HepG2 (cell line): Measurements from ENCODE around the gene STRBP. TPM values are rescaled to one million over a fixed set of nuclear protein-coding genes. Genes with fewer than 3 reads are reported as not detected.

Experiments
- ATAC-seq: fragments of 200-7000 bp; cut with Tn5 transposase; 3 replicates; pipeline ENCODE4 v1.9.1; 2020; ENCODE audit warnings: mild to moderate bottlenecking, moderate library complexity
- BruUV-seq: library from RNA; stranded (reverse); fragments of 400-500 nt; replicated peaks from 2 replicates; lab custom pipeline; 2021; lab: Mats Ljungman, UMichigan
- CTCF ChIA-PET: fragments of 300-600 bp; formaldehyde crosslinking; extraction: SDS; loops from one replicate; lab custom pipeline; 2021; ENCODE audit warnings: low total read pairs, inconsistent platforms, low intra/inter-chr PET ratio; lab: Yijun Ruan, JAX
- POLR2A ChIA-PET: fragments of 350-600 bp; sonication (Branson Sonifier 250); formaldehyde crosslinking; loops from one replicate; lab custom pipeline; 2020; ENCODE audit warnings: antibody characterized with exemption, inconsistent platforms; lab: Yijun Ruan, JAX
- DNase-seq: peaks from one replicate; pipeline ENCODE4 v3.0.0-alpha.2; 2015; ENCODE audit warnings: low spot score
- FAIRE-seq: peaks from 3 replicates; lab custom pipeline; 2011; peaks lifted over from hg19 to GRCh38; lab: Jason Lieb, UNC
- H2AFZ ChIP-seq: one replicate; pipeline ENCODE4 v1.6.1; 2011; ENCODE audit warnings: low read length, inconsistent platforms
- H3K27ac ChIP-seq: fragments of 300-600 bp; 3 replicates; pipeline ENCODE4 v1.8.0; 2011; ENCODE audit warnings: mixed run types, mild to moderate bottlenecking, mixed read lengths, low read length, inconsistent platforms; ENCODE audit not compliant: insufficient read depth; ENCODE audit errors: extremely low read length
- H3K27me3 ChIP-seq, 2 experiments: fragments of 200-600 bp in 1 of 2; 2 replicates in 1 of 2; 3 replicates in 1 of 2; pipeline versions ENCODE4 v1.6.0 to v1.8.0; 2011; ENCODE audit warnings: low read length in 2 of 2, mild to moderate bottlenecking in 2 of 2, moderate library complexity in 2 of 2, inconsistent platforms in 1 of 2; ENCODE audit not compliant: insufficient read depth in 2 of 2, control insufficient read depth in 1 of 2
- H3K36me3 ChIP-seq, 2 experiments: fragments of 200-600 bp in 1 of 2; replicated peaks in 1 of 2; 2 replicates in 1 of 2; 3 replicates in 1 of 2; pipeline versions ENCODE4 v1.5.1 to v1.8.0; 2011; ENCODE audit warnings: low read length in 2 of 2, inconsistent platforms in 1 of 2; ENCODE audit not compliant: insufficient read depth in 2 of 2, control insufficient read depth in 1 of 2
- H3K4me1 ChIP-seq: 2 replicates; pipeline ENCODE4 v1.5.1; 2012; ENCODE audit warnings: low read length, inconsistent platforms; ENCODE audit not compliant: insufficient read depth
- H3K4me2 ChIP-seq: 2 replicates; pipeline ENCODE4 v1.6.0; 2011; ENCODE audit warnings: low read depth, low read length, inconsistent platforms
- H3K4me3 ChIP-seq, 3 experiments: fragments of 200-600 bp in 1 of 3; sonication (generic), shearing (Covaris generic) in 1 of 3; replicated peaks in 1 of 3; 2 replicates each; pipeline ENCODE4 v1.5.1; 2011 to 2016; ENCODE audit warnings: low read length in 3 of 3, inconsistent platforms in 2 of 3, low read depth in 2 of 3, mild to moderate bottlenecking in 2 of 3, control low read depth in 1 of 3, mixed read lengths in 1 of 3; ENCODE audit not compliant: insufficient read depth in 1 of 3
- H3K79me2 ChIP-seq: one replicate; pipeline ENCODE4 v1.6.1; 2011; ENCODE audit warnings: low read length, inconsistent platforms; ENCODE audit not compliant: insufficient read depth
- H3K9ac ChIP-seq: 2 replicates; pipeline ENCODE4 v1.6.0; 2011; ENCODE audit warnings: mild to moderate bottlenecking, low read depth, low read length, inconsistent platforms; ENCODE audit not compliant: insufficient read depth
- H3K9me3 ChIP-seq: 2 replicates; pipeline ENCODE4 v1.5.1; 2012; ENCODE audit warnings: mild to moderate bottlenecking, low read length
- H4K20me1 ChIP-seq: 2 replicates; pipeline ENCODE4 v1.6.0; 2011; ENCODE audit warnings: inconsistent platforms, mild to moderate bottlenecking, low read length, moderate library complexity; ENCODE audit not compliant: insufficient read depth
- BCLAF1 ChIP-seq: fragments of 450-650 bp; IDR thresholded peaks from 2 replicates; pipeline ENCODE4 v1.6.1; 2017; ENCODE audit warnings: mild to moderate bottlenecking
- DPF2 ChIP-seq: sonication (generic); formaldehyde crosslinking; IDR thresholded peaks from 2 replicates; pipeline ENCODE4 v1.4.0; 2020; ENCODE audit warnings: mild to moderate bottlenecking, low read depth, missing genetic modification reagents, borderline replicate concordance
- FOXP4 ChIP-seq: sonication (generic); formaldehyde crosslinking; IDR thresholded peaks from 2 replicates; pipeline ENCODE4 v1.4.0; 2020; ENCODE audit warnings: missing genetic modification reagents
- KMT2A ChIP-seq: sonication (generic); formaldehyde crosslinking; IDR thresholded peaks from 2 replicates; pipeline ENCODE4 v1.4.0; 2020; ENCODE audit warnings: missing genetic modification reagents
- RNF2 ChIP-seq: fragments of 450-650 bp; conservative IDR thresholded peaks from 2 replicates; pipeline ENCODE4 v1.6.1; 2016; ENCODE audit warnings: low read depth
- ZFP91 ChIP-seq: sonication (generic); formaldehyde crosslinking; IDR thresholded peaks from 2 replicates; pipeline ENCODE4 v1.9.0; 2022; ENCODE audit warnings: missing genetic modification reagents, mild to moderate bottlenecking, borderline replicate concordance
- ZNF160 ChIP-seq: sonication (generic); formaldehyde crosslinking; IDR thresholded peaks from 2 replicates; pipeline ENCODE4 v1.8.0; 2022; ENCODE audit warnings: mild to moderate bottlenecking, inconsistent platforms, missing genetic modification reagents
- ZNF225 ChIP-seq: sonication (generic); formaldehyde crosslinking; IDR thresholded peaks from 2 replicates; pipeline ENCODE4 v1.4.0; 2020; ENCODE audit warnings: mild to moderate bottlenecking, missing genetic modification reagents
- ZNF382 ChIP-seq: sonication (generic); formaldehyde crosslinking; IDR thresholded peaks from 2 replicates; pipeline ENCODE4 v1.5.0; 2020; ENCODE audit warnings: missing genetic modification reagents, mild to moderate bottlenecking, borderline replicate concordance
- ZNF644 ChIP-seq: IDR thresholded peaks from 2 replicates; pipeline ENCODE4 v1.6.1; 2016; ENCODE audit warnings: low read depth
- ZNF781 ChIP-seq: sonication (generic); formaldehyde crosslinking; IDR thresholded peaks from 2 replicates; pipeline ENCODE4 v1.5.1; 2020; ENCODE audit warnings: borderline replicate concordance, mild to moderate bottlenecking, missing genetic modification reagents; ENCODE audit errors: not compliant biosample characterization
- ZSCAN25 ChIP-seq: sonication (generic); formaldehyde crosslinking; IDR thresholded peaks from 2 replicates; pipeline ENCODE4 v1.8.0; 2022; ENCODE audit warnings: mild to moderate bottlenecking, missing genetic modification reagents
- WGBS: methylation state at CpG from one replicate; pipeline ENCODE4 v1.1.6; 2017; ENCODE audit warnings: low lambda C conversion rate; 5-methylcytosine and 5-hydroxymethylcytosine counted together
- in situ Hi-C: cut with HindIII; loops from 2 replicates; pipeline ENCODE4 v1.10.0; 2017; ENCODE audit warnings: low pct_unique_long_range_greater_than_20kb; ENCODE audit not compliant: extremely low pct_ligation_motif_present
- intact Hi-C: fragments of 100-400 bp; cut with micrococcal nuclease; formaldehyde crosslinking; loops from one replicate; pipeline ENCODE4 v1.10.0; 2022; ENCODE audit not compliant: unreplicated experiment
- polyA plus RNA-seq, 8 experiments: library from polyadenylated mRNA; depleted of rRNA in 3 of 8; stranded (reverse) in 7 of 8; unstranded in 1 of 8; fragments of >200 nt; fragmentation: Illumina TruSeq in 4 of 8; extraction: Trizol in 4 of 8; gene quantifications; 2 replicates each; pipeline versions ENCODE4 v1.2.1 to v1.2.3, GENCODE V29; 2011 to 2016; ENCODE audit warnings: low read depth in 4 of 8, missing spikeins in 1 of 8, mixed read lengths in 1 of 8; ENCODE audit not compliant: insufficient read depth in 1 of 8
- total RNA-seq, 5 experiments: library from RNA; depleted of rRNA; stranded (reverse); fragments of >200 nt; fragmentation: Illumina TruSeq; extraction: Trizol; gene quantifications; 2 replicates each; pipeline ENCODE4 v1.2.3, GENCODE V29; 2016; ENCODE audit warnings: low read depth in 1 of 5

STRBP gene
- total and polyA plus RNA-seq, 2 of the 13 experiments (the other 11 are each of a cell fraction or from before 2014, with no cell fraction given) = 14.5 to 38.5 TPM

GRCh38 chr9:123231421-123231820, 37.0 kb downstream of the STRBP start:
- no peak for DNase-seq
- Histone ChIP-seq H3K4me3 (no peak overlapping the region), H3K4me2 (no peak overlapping the region), H3K79me2 (peaks cover 6% of the 10 kb centered on the region), H3K9me3 (no peaks in the 10 kb centered on the region), H3K4me1 (peaks cover 24% of the 10 kb centered on the region), H4K20me1 (no peaks in the 10 kb centered on the region; the same call in 1 of the 2 replicates), H3K27ac (no peak overlapping the region), H3K9ac (no peak overlapping the region), H2AFZ (no peak overlapping the region), H3K27me3 (no peaks in the 10 kb centered on the region), H3K36me3 (no peaks in the 10 kb centered on the region)
- WGBS = 100% methylated on average over 1 of the region's 1 CpG
- ChIA-PET CTCF (no interaction called here), POLR2A (no interaction called here)
- in situ Hi-C loops = no loop called here
- intact Hi-C loops = no loop called here
- no peak for FAIRE-seq
- ATAC-seq = no peak
- BruUV-seq = no TSS peak
- no peak for TF ChIP-seq ZNF382 (CRISPR knock-in tag)
- TF ChIP-seq FOXP4 (CRISPR knock-in tag) = no peak
- no peak for TF ChIP-seq ZNF644 (CRISPR knock-in tag)
- TF ChIP-seq ZNF225 (CRISPR knock-in tag) = no peak
- no peak for TF ChIP-seq KMT2A (CRISPR knock-in tag)
- no peak for TF ChIP-seq ZSCAN25 (CRISPR knock-in tag)
- no peak for TF ChIP-seq BCLAF1
- no peak for TF ChIP-seq ZFP91 (CRISPR knock-in tag)
- TF ChIP-seq ZNF160 (CRISPR knock-in tag) = no peak
- no peak for TF ChIP-seq ZNF781 (CRISPR knock-in tag)
- no peak for TF ChIP-seq DPF2 (CRISPR knock-in tag)
- TF ChIP-seq RNF2 = no peak
